Thyroid gland (tissue), 4 donors: Measurements from ENCODE around the gene GLP1R. TPM values are rescaled to one million over a fixed set of nuclear protein-coding genes. Genes with fewer than 3 reads are reported as not detected.

Experiments
- DNase-seq, 2 donors: peaks; one replicate each; pipeline ENCODE4 v3.0.0-alpha.2; 2019
- H3K27ac ChIP-seq, 3 donors: fragments of 200-600 bp; sonication (generic); 1 replicate in 2 of 3; 2 replicates in 1 of 3; pipeline ENCODE4 v1.5.1; 2016 to 2019; ENCODE audit warnings: mild to moderate bottlenecking in 1 of 3, moderate library complexity in 1 of 3
- H3K27me3 ChIP-seq: fragments of 200-600 bp; sonication (generic); one replicate; pipeline ENCODE4 v1.5.1; 2019
- H3K36me3 ChIP-seq, 2 donors: fragments of 200-600 bp; sonication (generic); one replicate each; pipeline ENCODE4 v1.5.1; 2016 to 2019
- H3K4me1 ChIP-seq, 2 donors: fragments of 200-600 bp; sonication (generic); one replicate each; pipeline ENCODE4 v1.5.1; 2017 to 2019
- H3K4me3 ChIP-seq, 3 donors: fragments of 200-600 bp; sonication (generic); replicated peaks in 1 of 3; 1 replicate in 2 of 3; 2 replicates in 1 of 3; pipeline ENCODE4 v1.5.1; 2016; ENCODE audit warnings: mild to moderate bottlenecking in 1 of 3
- H3K9me3 ChIP-seq: fragments of 200-600 bp; sonication (generic); one replicate; pipeline ENCODE4 v1.5.1; 2017
- CTCF ChIP-seq, 6 experiments: fragments of 200-600 bp in 3 of 6; fragments of 450-650 bp in 3 of 6; sonication (generic) in 3 of 6; IDR thresholded peaks; one replicate each; pipeline ENCODE4 v1.5.1; 2016 to 2019; ENCODE audit warnings: antibody characterized with exemption in 6 of 6, mild to moderate bottlenecking in 2 of 6, inconsistent platforms in 1 of 6, moderate library complexity in 1 of 6
- POLR2A ChIP-seq, 2 donors: fragments of 450-650 bp; IDR thresholded peaks; one replicate each; pipeline ENCODE4 v1.6.1; 2017; ENCODE audit warnings: antibody characterized with exemption in 2 of 2, mild to moderate bottlenecking in 2 of 2, moderate library complexity in 1 of 2
- WGBS, 2 donors: methylation state at CpG; one replicate each; pipeline ENCODE4 v1.1.5; 2017; 5-methylcytosine and 5-hydroxymethylcytosine counted together
- intact Hi-C: fragments of 100-400 bp; cut with DNase I; formaldehyde crosslinking; loops from one replicate; pipeline ENCODE4 v1.15.1; 2023
- total RNA-seq, 4 donors: library from RNA; depleted of rRNA; stranded (reverse); fragments of >200 nt; gene quantifications; one replicate each; pipeline ENCODE4 v1.2.3, GENCODE V29; 2016

GLP1R gene
- total RNA-seq, 4 donors from 2014 or later = 0.13 to 0.45 (median 0.18) TPM

- H3K4me3 ChIP-seq = peak within 1 kb of the TSS in 2 of 3 donors; percentile 39 to 76
- H3K4me1 ChIP-seq = peaks cover 14 to 17% of the 10 kb centered on the region in 2 donors
- 3% methylated on average over 15 to 22 of the region's 68 CpGs for WGBS, 2 donors
- no peaks in the 10 kb centered on the region for H3K36me3 ChIP-seq
- intact Hi-C loops = no loop called here
- DNase-seq = peak; percentile 93 to 94
- TF ChIP-seq CTCF (IDR thresholded peaks at IDR 0.05) (no peak), POLR2A (IDR thresholded peaks at IDR 0.05) (peak in 1 of 2 donors; percentile 80)
- no peaks in the 10 kb centered on the region for H3K27me3 ChIP-seq
- no peaks in the 10 kb centered on the region for H3K9me3 ChIP-seq
- H3K27ac ChIP-seq = peak within 1 kb of the TSS; percentile 90 to 97 (median 95)
Observed at GRCh38 chr6:39114704-39115599, 66.4 kb downstream of the GLP1R start, which contains the start of gene SAYSD1. TSS of gene SAYSD1 (minus strand) at chr6:39115186. CDS start at chr6:39115089, 97 bp downstream.

- Histone ChIP-seq H3K9me3 (no peaks in the 10 kb centered on the region), H3K4me1 (peaks cover 4 to 11% of the 10 kb centered on the region in 2 donors), H3K27ac (no peak overlapping the region), H3K4me3 (no peak overlapping the region), H3K36me3 (no peaks in the 10 kb centered on the region), H3K27me3 (no peaks in the 10 kb centered on the region)
- DNase-seq = no peak
- WGBS, 2 donors = 95 to 96% methylated on average over 4 of the region's 4 CpGs
- intact Hi-C loops = no loop called here
- no peak for TF ChIP-seq CTCF (IDR thresholded peaks at IDR 0.05)
- TF ChIP-seq POLR2A (IDR thresholded peaks at IDR 0.05) = no peak
Observed at GRCh38 chr6:39118921-39119320, 70.3 kb downstream of the GLP1R start.

- no peak for DNase-seq
- H3K27ac ChIP-seq = no peak overlapping the region
- H3K9me3 ChIP-seq = no peaks in the 10 kb centered on the region
- H3K4me1 ChIP-seq = no peaks in the 10 kb centered on the region
- intact Hi-C loops = no loop called here
- TF ChIP-seq CTCF (IDR thresholded peaks at IDR 0.05) (no peak), POLR2A (IDR thresholded peaks at IDR 0.05) (no peak)
- no peaks in the 10 kb centered on the region for H3K27me3 ChIP-seq
- H3K36me3 ChIP-seq = no peaks in the 10 kb centered on the region
- no peak overlapping the region for H3K4me3 ChIP-seq
Observed at GRCh38 chr6:39124114-39124513, 75.5 kb downstream of the GLP1R start.

GRCh38 chr6:39128106-39128505 lies 79.5 kb downstream of the GLP1R start:
- 63 to 67% methylated on average over 3 of the region's 3 CpGs for WGBS, 2 donors
- no peaks in the 10 kb centered on the region for H3K27me3 ChIP-seq
- H3K4me1 ChIP-seq = no peaks in the 10 kb centered on the region
- no peaks in the 10 kb centered on the region for H3K36me3 ChIP-seq
- H3K27ac ChIP-seq = no peak overlapping the region
- no peak overlapping the region for H3K4me3 ChIP-seq
- TF ChIP-seq POLR2A (IDR thresholded peaks at IDR 0.05) = no peak
- TF ChIP-seq CTCF (IDR thresholded peaks at IDR 0.05) = no peak
- no peaks in the 10 kb centered on the region for H3K9me3 ChIP-seq
- no peak for DNase-seq
- intact Hi-C loops = no loop called here

- no peaks in the 10 kb centered on the region for H3K27me3 ChIP-seq
- no peak for TF ChIP-seq POLR2A (IDR thresholded peaks at IDR 0.05)
- TF ChIP-seq CTCF (IDR thresholded peaks at IDR 0.05) = no peak
- no peak overlapping the region for H3K27ac ChIP-seq
- H3K9me3 ChIP-seq = no peaks in the 10 kb centered on the region
- no peak overlapping the region for H3K4me3 ChIP-seq
- no peaks in the 10 kb centered on the region for H3K36me3 ChIP-seq
- H3K4me1 ChIP-seq = no peaks in the 10 kb centered on the region
- intact Hi-C loops = no loop called here
- DNase-seq = no peak
Observed at GRCh38 chr6:39128832-39129231, 80.3 kb downstream of the GLP1R start.
